ENCODE data around the gene TEX12.
"Not testable (repeated sequence)": the region's sequence is repeated elsewhere in the genome, so short reads cannot be mapped to it uniquely, and the experiment has no call there.

Gene TEX12

DNA sequence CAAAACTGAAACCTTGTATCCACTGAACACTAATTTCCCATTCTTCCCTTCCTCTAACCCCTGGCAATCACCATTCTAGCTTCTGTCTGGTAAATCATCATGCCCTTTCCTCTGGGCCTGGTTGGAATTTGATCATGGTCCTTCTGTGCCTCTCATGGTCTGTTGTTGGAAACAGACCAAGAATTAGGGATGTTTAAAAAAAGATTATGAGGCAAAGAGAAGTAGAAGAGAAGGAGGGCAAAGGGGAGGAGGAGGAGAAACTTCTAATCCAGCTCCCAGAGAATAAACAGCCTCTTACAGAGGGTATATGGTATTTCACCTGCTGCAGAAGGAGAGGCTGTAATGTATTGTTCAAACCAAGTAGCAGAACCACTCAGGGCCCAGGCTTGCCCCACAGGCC is 18.7 kb downstream of the TEX12 start:
- no peak for DNase-seq (ENCODE audit: low spot score)
- no peak for TF ChIP-seq CTCF (IDR thresholded peaks at IDR 0.05; ENCODE audit: borderline replicate concordance, control extremely low read depth, extremely low read depth, insufficient read depth, missing control alignments)
- in situ Hi-C loops (cut with MboI; ENCODE audit: low sequenced_read_pairs, unreplicated experiment): no loop called here

DNA sequence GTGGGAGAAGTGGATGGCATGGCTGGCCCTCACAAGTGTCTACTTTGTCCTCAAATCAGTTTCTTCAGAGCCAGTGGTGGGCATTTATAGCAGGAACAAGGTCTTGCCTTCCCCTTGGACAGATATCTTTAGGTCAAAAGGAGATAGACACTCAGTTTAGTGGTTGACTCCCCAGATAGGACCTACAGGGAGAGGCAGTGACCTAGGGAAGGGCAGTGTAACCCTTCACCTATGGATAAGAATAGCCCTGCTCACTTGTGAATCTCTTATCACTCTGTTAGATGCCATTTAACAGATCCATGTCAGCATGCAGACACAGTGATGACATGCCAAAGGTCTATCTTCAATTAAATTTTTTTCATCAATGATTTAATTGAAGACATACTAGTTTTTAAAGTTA is 19.1 kb downstream of the TEX12 start:
- no peak for DNase-seq (ENCODE audit: low spot score)
- TF ChIP-seq CTCF (IDR thresholded peaks at IDR 0.05; ENCODE audit: borderline replicate concordance, control extremely low read depth, extremely low read depth, insufficient read depth, missing control alignments): no peak
- in situ Hi-C loops (cut with MboI; ENCODE audit: low sequenced_read_pairs, unreplicated experiment): no loop called here

GRCh38 chr11:112195113-112195512 is 27.9 kb downstream of the TEX12 start:
- DNase-seq (ENCODE audit: low spot score); in situ Hi-C loops (cut with MboI; ENCODE audit: low sequenced_read_pairs, unreplicated experiment): not testable (repeated sequence)

DNA sequence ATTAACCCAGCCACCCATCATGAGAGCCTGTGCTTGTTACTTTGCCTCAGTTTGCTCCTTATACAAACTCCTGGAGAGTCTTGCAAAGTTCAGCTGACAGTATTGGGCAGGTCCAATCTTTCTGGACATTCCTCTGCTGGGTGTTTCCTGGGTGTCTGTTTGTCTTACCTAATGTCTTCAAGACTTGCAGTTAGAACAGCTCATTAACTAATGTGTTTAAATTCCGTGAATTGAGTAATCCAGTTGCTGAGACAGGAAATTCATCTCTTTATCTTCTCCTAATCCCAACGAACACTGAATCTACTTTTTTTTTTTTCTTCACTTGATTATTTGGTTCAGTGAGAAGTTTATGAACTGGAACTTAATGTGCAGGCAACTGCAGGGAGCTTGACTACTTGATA is 28.8 kb downstream of the TEX12 start:
- in situ Hi-C loops (cut with MboI; ENCODE audit: low sequenced_read_pairs, unreplicated experiment): no loop called here
- TF ChIP-seq CTCF (IDR thresholded peaks at IDR 0.05; ENCODE audit: borderline replicate concordance, control extremely low read depth, extremely low read depth, insufficient read depth, missing control alignments): no peak
- no peak for DNase-seq (ENCODE audit: low spot score)

DNA sequence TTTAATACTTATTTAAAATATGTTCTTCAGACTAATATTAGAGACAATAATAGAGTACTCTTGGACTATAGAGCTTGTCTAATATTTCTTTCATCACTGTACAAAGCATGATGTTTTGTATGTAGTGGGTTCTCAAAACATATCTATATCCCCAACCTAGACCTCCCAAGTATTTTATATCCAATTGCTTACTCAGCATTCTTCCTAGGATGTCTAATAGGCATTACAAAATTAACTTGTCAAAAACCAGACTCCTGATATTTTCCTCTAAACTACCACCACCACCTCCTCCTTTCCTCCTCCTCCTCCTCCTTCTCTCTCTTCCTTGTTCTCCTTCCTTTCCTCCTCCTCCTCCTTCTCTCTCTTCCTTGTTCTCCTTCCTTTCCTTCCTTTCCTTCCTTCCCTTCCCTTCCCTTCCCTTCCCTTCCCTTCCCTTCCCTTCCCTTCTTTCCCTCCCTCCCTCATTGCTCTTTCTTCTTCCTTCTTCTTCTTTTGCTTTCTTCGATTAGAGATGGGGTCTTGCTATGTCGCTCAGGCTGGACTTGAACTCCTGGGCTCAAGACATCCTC is 29.4 kb downstream of the TEX12 start:
- TF ChIP-seq CTCF (IDR thresholded peaks at IDR 0.05; ENCODE audit: borderline replicate concordance, control extremely low read depth, extremely low read depth, insufficient read depth, missing control alignments): no peak
- in situ Hi-C loops (cut with MboI; ENCODE audit: low sequenced_read_pairs, unreplicated experiment): no loop called here
- no peak for DNase-seq (ENCODE audit: low spot score)

- in situ Hi-C loops (cut with MboI; ENCODE audit: low sequenced_read_pairs, unreplicated experiment); DNase-seq (ENCODE audit: low spot score): not testable (repeated sequence)
Observed at GRCh38 chr11:112199101-112199500, 31.9 kb downstream of the TEX12 start.

GRCh38 chr11:112200252-112200651 is 33.1 kb downstream of the TEX12 start:
- no peak for DNase-seq (ENCODE audit: low spot score)
- TF ChIP-seq CTCF (IDR thresholded peaks at IDR 0.05; ENCODE audit: borderline replicate concordance, control extremely low read depth, extremely low read depth, insufficient read depth, missing control alignments): no peak
- in situ Hi-C loops (cut with MboI; ENCODE audit: low sequenced_read_pairs, unreplicated experiment): no loop called here

GRCh38 chr11:112206071-112206470 is 38.9 kb downstream of the TEX12 start:
- no peak for TF ChIP-seq CTCF (IDR thresholded peaks at IDR 0.05; ENCODE audit: borderline replicate concordance, control extremely low read depth, extremely low read depth, insufficient read depth, missing control alignments)
- DNase-seq (ENCODE audit: low spot score): no peak
- in situ Hi-C loops (cut with MboI; ENCODE audit: low sequenced_read_pairs, unreplicated experiment): no loop called here
